SK-N-SH treated with all-trans-retinoic acid at 6 μM for 48 hours (cell line): Measurements from ENCODE around the gene MICB.

ENCODE experiments used
- ARNTL ChIP-seq: fragments of 450-650 bp; formaldehyde crosslinking; IDR thresholded peaks from 2 replicates; pipeline ENCODE4 v1.5.0; 2020; ENCODE audit warnings: low read depth, mild to moderate bottlenecking, moderate library complexity, borderline replicate concordance
- BACH2 ChIP-seq: fragments of 250-450 bp; sonication (Bioruptor Pico); IDR thresholded peaks from 2 replicates; pipeline ENCODE4 v1.9.0; 2021; ENCODE audit warnings: mild to moderate bottlenecking, borderline replicate concordance
- GLIS3 ChIP-seq: fragments of 250-450 bp; sonication (Bioruptor Pico); IDR thresholded peaks from 2 replicates; pipeline ENCODE4 v1.5.0; 2020; ENCODE audit warnings: mild to moderate bottlenecking, moderate library complexity
- RARB ChIP-seq: fragments of 250-450 bp; sonication (Bioruptor Pico); IDR thresholded peaks from 2 replicates; pipeline ENCODE4 v1.8.0; 2021; ENCODE audit warnings: mild to moderate bottlenecking, moderate library complexity
- SNAI2 ChIP-seq: fragments of 250-450 bp; sonication (Bioruptor Pico); IDR thresholded peaks from 2 replicates; pipeline ENCODE4 v1.5.0; 2020; ENCODE audit warnings: mild to moderate bottlenecking, moderate library complexity
- TCF4 ChIP-seq: fragments of 250-450 bp; sonication (Bioruptor Pico); IDR thresholded peaks from 2 replicates; pipeline ENCODE4 v1.8.0; 2021; ENCODE audit warnings: mild to moderate bottlenecking, moderate library complexity, borderline replicate concordance
- TOX ChIP-seq: fragments of 250-450 bp; sonication (Bioruptor Pico); IDR thresholded peaks from 2 replicates; pipeline ENCODE4 v1.8.0; 2021; ENCODE audit warnings: mild to moderate bottlenecking, moderate library complexity, borderline replicate concordance
- ZC3H10 ChIP-seq: fragments of 250-450 bp; sonication (Bioruptor Pico); IDR thresholded peaks from 2 replicates; pipeline ENCODE4 v1.5.1; 2021; ENCODE audit warnings: mild to moderate bottlenecking, moderate library complexity
- ZFP3 ChIP-seq: fragments of 250-450 bp; sonication (Bioruptor Pico); IDR thresholded peaks from 2 replicates; pipeline ENCODE4 v1.5.0; 2020; ENCODE audit warnings: mild to moderate bottlenecking, moderate library complexity
- ZFP30 ChIP-seq: fragments of 450-650 bp; formaldehyde crosslinking; IDR thresholded peaks from 2 replicates; pipeline ENCODE4 v1.5.0; 2022; ENCODE audit warnings: mild to moderate bottlenecking, moderate library complexity
- ZNF70 ChIP-seq: fragments of 450-650 bp; formaldehyde crosslinking; IDR thresholded peaks from 2 replicates; pipeline ENCODE4 v1.5.0; 2020; ENCODE audit warnings: mild to moderate bottlenecking, moderate library complexity
- ZNF8 ChIP-seq: fragments of 450-650 bp; formaldehyde crosslinking; IDR thresholded peaks from 2 replicates; pipeline ENCODE4 v1.5.0; 2020; ENCODE audit warnings: mild to moderate bottlenecking, moderate library complexity
- TF ChIP-seq, protein P1 (sequence below): fragments of 250-450 bp; sonication (Bioruptor Pico); IDR thresholded peaks from 2 replicates; pipeline ENCODE4 v1.5.0; 2020; ENCODE audit warnings: mild to moderate bottlenecking, moderate library complexity
- TF ChIP-seq, protein P2 (sequence below): fragments of 250-450 bp; sonication (Bioruptor Pico); IDR thresholded peaks from 2 replicates; pipeline ENCODE4 v1.8.0; 2020; ENCODE audit warnings: mild to moderate bottlenecking, moderate library complexity, borderline replicate concordance

DNA sequence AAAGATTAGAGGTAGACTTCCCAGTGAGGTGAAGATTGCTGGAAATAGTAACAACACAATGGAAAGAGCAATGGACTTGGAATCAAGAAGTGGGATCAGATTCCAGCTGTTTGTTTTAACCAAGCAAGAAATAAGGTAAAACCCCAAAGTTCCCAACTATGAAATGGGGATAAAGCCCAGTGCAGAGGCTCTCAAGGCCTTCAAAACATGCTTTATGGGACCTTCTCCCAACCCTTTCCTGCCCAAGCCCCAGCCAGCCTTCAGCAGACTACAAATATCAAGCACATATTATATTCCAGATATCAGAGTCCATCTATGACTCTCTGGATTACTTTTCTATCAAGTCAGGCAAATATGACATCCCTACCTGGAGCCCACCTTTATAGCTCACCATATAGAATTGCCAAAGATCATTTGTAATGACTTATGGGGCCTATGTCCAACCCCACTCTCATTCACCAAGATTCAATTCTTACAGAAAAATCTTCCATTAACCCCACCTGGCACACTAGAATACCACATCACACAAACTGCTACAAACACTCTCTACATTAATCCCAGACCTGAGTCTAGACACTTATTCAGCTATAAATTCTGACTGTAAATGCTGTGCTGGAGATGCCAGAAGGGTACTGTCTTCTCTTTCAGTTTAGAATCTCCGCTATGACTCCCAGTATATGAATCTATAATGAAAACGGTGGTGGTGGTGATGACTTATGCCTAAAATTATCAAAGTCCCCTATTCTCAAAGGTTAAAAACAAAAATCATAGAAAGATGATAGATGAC, 37.8 kb downstream of the MICB start:
- no peak for TF ChIP-seq BACH2
- no peak for TF ChIP-seq ARNTL (CRISPR knock-in tag)
- no peak for TF ChIP-seq ZC3H10 (CRISPR knock-in tag)
- no peak for TF ChIP-seq GLIS3
- no peak for TF ChIP-seq ZNF70 (CRISPR knock-in tag)
- no peak for TF ChIP-seq SNAI2 (CRISPR knock-in tag)
- TF ChIP-seq, protein P1, sequence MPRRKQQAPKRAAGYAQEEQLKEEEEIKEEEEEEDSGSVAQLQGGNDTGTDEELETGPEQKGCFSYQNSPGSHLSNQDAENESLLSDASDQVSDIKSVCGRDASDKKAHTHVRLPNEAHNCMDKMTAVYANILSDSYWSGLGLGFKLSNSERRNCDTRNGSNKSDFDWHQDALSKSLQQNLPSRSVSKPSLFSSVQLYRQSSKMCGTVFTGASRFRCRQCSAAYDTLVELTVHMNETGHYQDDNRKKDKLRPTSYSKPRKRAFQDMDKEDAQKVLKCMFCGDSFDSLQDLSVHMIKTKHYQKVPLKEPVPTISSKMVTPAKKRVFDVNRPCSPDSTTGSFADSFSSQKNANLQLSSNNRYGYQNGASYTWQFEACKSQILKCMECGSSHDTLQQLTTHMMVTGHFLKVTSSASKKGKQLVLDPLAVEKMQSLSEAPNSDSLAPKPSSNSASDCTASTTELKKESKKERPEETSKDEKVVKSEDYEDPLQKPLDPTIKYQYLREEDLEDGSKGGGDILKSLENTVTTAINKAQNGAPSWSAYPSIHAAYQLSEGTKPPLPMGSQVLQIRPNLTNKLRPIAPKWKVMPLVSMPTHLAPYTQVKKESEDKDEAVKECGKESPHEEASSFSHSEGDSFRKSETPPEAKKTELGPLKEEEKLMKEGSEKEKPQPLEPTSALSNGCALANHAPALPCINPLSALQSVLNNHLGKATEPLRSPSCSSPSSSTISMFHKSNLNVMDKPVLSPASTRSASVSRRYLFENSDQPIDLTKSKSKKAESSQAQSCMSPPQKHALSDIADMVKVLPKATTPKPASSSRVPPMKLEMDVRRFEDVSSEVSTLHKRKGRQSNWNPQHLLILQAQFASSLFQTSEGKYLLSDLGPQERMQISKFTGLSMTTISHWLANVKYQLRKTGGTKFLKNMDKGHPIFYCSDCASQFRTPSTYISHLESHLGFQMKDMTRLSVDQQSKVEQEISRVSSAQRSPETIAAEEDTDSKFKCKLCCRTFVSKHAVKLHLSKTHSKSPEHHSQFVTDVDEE (CRISPR knock-in tag), result no peak
- TF ChIP-seq TCF4 (CRISPR knock-in tag), result no peak
- TF ChIP-seq, protein P2, sequence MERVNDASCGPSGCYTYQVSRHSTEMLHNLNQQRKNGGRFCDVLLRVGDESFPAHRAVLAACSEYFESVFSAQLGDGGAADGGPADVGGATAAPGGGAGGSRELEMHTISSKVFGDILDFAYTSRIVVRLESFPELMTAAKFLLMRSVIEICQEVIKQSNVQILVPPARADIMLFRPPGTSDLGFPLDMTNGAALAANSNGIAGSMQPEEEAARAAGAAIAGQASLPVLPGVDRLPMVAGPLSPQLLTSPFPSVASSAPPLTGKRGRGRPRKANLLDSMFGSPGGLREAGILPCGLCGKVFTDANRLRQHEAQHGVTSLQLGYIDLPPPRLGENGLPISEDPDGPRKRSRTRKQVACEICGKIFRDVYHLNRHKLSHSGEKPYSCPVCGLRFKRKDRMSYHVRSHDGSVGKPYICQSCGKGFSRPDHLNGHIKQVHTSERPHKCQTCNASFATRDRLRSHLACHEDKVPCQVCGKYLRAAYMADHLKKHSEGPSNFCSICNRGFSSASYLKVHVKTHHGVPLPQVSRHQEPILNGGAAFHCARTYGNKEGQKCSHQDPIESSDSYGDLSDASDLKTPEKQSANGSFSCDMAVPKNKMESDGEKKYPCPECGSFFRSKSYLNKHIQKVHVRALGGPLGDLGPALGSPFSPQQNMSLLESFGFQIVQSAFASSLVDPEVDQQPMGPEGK (CRISPR knock-in tag), result no peak
- no peak for TF ChIP-seq ZNF8 (CRISPR knock-in tag)
- TF ChIP-seq ZFP30 (CRISPR knock-in tag), result no peak
- TF ChIP-seq RARB (CRISPR knock-in tag), result no peak
- TF ChIP-seq ZFP3 (CRISPR knock-in tag), result no peak
- no peak for TF ChIP-seq TOX
